ENCODE results near the gene PPP1R1B. TPM values are rescaled to one million over a fixed set of nuclear protein-coding genes. Genes with fewer than 3 reads are reported as not detected.

The PPP1R1B gene
- total and polyA plus RNA-seq, 2 donors (not counting 1 experiment from before 2014, with no cell fraction given), result not detected

DNA sequence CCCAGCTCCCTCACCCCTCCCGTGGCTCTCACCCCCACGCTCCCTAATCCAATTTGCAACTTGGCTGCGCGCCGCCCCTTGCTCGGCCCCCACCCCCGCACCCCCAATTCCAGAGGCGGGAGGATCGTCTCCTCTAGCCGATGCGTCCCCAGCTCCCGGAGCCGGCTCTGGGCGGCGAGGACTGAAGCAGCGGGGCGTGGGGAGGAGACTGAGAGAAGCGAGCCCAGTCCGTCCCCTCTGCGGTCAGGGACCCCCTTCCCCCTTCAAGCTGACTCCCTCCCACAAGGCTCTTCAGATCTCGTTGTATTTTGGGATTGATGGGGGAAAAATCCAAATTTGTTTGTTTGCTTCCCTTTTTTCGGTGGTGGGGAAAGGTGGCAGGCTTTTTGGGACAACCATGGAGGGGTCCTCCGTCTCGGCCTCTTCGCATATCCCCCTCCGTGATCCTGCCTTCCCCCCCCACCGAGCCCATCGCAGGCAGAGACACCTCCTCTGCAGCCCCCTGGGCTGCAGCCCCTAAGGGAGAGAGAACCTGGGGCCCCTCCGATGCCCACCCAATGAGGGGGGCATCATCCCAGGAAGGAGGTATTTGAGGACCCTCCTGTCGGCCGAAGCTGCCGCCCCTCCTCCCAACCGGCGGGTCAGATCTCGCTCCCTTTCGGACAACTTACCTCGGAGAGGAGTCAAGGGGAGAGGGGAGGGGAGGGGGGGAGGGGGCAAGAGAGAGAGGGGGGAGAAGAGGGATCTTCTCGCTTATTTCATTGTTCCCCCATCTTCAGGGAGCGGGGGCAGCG lies 19.5 kb upstream of the PPP1R1B start:
- peak overlapping the region; percentile 32 for H3K4me3 Mint-ChIP-seq
- intact Hi-C loops (cut with micrococcal nuclease), result no loop called here

DNA sequence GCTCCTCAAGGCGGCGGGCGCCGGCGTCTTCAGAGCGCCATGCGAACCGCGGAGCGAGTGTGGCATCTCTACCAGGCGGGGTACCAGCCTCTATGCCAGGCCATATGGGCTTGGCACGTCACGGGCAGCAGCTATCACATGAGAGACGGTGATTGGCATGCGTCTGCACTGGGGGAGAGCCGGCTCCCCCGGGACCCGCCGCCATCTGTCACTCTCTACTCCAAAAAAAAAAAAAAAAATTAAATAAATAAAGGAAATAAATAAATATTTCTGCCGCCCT lies 19.0 kb upstream of the PPP1R1B start, which contains the start of gene NEUROD2:
Gene NEUROD2 (minus strand): TSS at position 70 of the 280 bp plus-strand sequence. CDS start 1,321 bp downstream, outside the sequence.
- Mint-ChIP-seq H3K9me3 (ENCODE audit: insufficient read depth) (no peaks in the 10 kb centered on the region), H3K27me3 (peaks cover 47% of the 10 kb centered on the region), H3K27ac (peak within 1 kb of the TSS; percentile 7), H3K4me3 (peak within 1 kb of the TSS; percentile 45), H3K4me1 (peaks cover 32% of the 10 kb centered on the region)
- no peak for TF ChIP-seq EZH2 (IDR thresholded peaks at IDR 0.05; ENCODE audit: borderline replicate concordance, insufficient read depth, low read depth, low read length, poor library complexity, severe bottlenecking)
- TF ChIP-seq, protein P1, sequence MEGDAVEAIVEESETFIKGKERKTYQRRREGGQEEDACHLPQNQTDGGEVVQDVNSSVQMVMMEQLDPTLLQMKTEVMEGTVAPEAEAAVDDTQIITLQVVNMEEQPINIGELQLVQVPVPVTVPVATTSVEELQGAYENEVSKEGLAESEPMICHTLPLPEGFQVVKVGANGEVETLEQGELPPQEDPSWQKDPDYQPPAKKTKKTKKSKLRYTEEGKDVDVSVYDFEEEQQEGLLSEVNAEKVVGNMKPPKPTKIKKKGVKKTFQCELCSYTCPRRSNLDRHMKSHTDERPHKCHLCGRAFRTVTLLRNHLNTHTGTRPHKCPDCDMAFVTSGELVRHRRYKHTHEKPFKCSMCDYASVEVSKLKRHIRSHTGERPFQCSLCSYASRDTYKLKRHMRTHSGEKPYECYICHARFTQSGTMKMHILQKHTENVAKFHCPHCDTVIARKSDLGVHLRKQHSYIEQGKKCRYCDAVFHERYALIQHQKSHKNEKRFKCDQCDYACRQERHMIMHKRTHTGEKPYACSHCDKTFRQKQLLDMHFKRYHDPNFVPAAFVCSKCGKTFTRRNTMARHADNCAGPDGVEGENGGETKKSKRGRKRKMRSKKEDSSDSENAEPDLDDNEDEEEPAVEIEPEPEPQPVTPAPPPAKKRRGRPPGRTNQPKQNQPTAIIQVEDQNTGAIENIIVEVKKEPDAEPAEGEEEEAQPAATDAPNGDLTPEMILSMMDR (IDR thresholded peaks at IDR 0.05), result no peak
- intact Hi-C loops (cut with micrococcal nuclease), result no loop called here
- Histone ChIP-seq H4K20me1 (ENCODE audit: control insufficient read depth, insufficient read depth, low read length, poor library complexity, severe bottlenecking) (peaks cover 3% of the 10 kb centered on the region), H3K27me3 (replicated peaks in 1 of 4; ENCODE audit: control extremely low read depth in 1 of 4, control insufficient read depth in 3 of 4, insufficient read depth in 4 of 4, low read length in 3 of 4) (peaks cover 0 to 72% (median 51%) of the 10 kb centered on the region in 4 experiments), H3K36me3 (replicated peaks in 1 of 2; ENCODE audit: control extremely low read depth in 1 of 2, control insufficient read depth in 1 of 2, extremely low read depth in 1 of 2, insufficient read depth in 2 of 2, low read length in 1 of 2) (no peaks in the 10 kb centered on the region), H3K4me1 (ENCODE audit: control insufficient read depth in 2 of 2, insufficient read depth in 2 of 2, low read length in 2 of 2) (peaks cover 43 to 47% of the 10 kb centered on the region in 2 donors), H3K4me2 (replicated peaks; ENCODE audit: low read depth, low read length, poor library complexity, severe bottlenecking) (peak within 1 kb of the TSS; percentile 83), H2AFZ (ENCODE audit: insufficient read depth, low read depth, low read length, poor library complexity, severe bottlenecking) (no peak within 1 kb of the TSS), H3K27ac (ENCODE audit: low read length in 2 of 2) (no peak within 1 kb of the TSS), H3K9ac (ENCODE audit: low read length) (peak within 1 kb of the TSS; percentile 22), H3K79me2 (ENCODE audit: control insufficient read depth, insufficient read depth, low read length) (no peaks in the 10 kb centered on the region), H3K4me3 (ENCODE audit: control extremely low read depth in 1 of 5, extremely low read depth in 1 of 5, insufficient read depth in 1 of 5, low read depth in 2 of 5, low read length in 4 of 5) (peak within 1 kb of the TSS in 2 of 5 experiments; percentile 5 to 8), H3K9me3 (ENCODE audit: control extremely low read depth in 1 of 3, control insufficient read depth in 2 of 3, insufficient read depth in 1 of 3, low read length in 2 of 3) (peaks cover 0 to 43% (median 0%) of the 10 kb centered on the region in 3 donors)
- 8% methylated on average over 13 of the region's 20 CpGs for WGBS (ENCODE audit: insufficient coverage)
- DNase-seq, result peak; percentile 59
- ChIA-PET POLR2A (no interaction called here), CTCF (interaction anchor here (4.8 kb wide), 1 partner anchor 15 kb away, joined by 30 read pairs; no protein-coding TSS in a partner anchor)
- no peak for ATAC-seq (ENCODE audit: low read depth)

More for the DNA sequence above, 19.5 kb upstream of the PPP1R1B start:
- ATAC-seq (ENCODE audit: low read depth) (no peak), DNase-seq (peak; percentile 38)
- peaks cover 43 to 47% of the 10 kb centered on the region in 2 donors for H3K4me1 ChIP-seq (ENCODE audit: control insufficient read depth in 2 of 2, insufficient read depth in 2 of 2, low read length in 2 of 2)
- no peak overlapping the region for H3K27ac ChIP-seq (ENCODE audit: low read length in 2 of 2)
- WGBS (ENCODE audit: insufficient coverage), result 8% methylated on average over 7 of the region's 40 CpGs
- H2AFZ ChIP-seq (ENCODE audit: insufficient read depth, low read depth, low read length, poor library complexity, severe bottlenecking), result no peak overlapping the region
- no peaks in the 10 kb centered on the region for H3K79me2 ChIP-seq (ENCODE audit: control insufficient read depth, insufficient read depth, low read length)
- H3K4me2 ChIP-seq (replicated peaks; ENCODE audit: low read depth, low read length, poor library complexity, severe bottlenecking), result peak overlapping the region; percentile 83
- POLR2A ChIA-PET, result interaction anchor here (0.5 kb wide), 1 partner anchor 13 kb away, joined by 3 read pairs; no protein-coding TSS in a partner anchor
- Mint-ChIP-seq H3K9me3 (ENCODE audit: insufficient read depth) (no peaks in the 10 kb centered on the region), H3K27ac (no peak overlapping the region), H3K4me1 (peaks cover 32% of the 10 kb centered on the region), H3K27me3 (peaks cover 51% of the 10 kb centered on the region)
- peaks cover 3% of the 10 kb centered on the region for H4K20me1 ChIP-seq (ENCODE audit: control insufficient read depth, insufficient read depth, low read length, poor library complexity, severe bottlenecking)
- peak; percentile 84 for TF ChIP-seq EZH2 (IDR thresholded peaks at IDR 0.05; ENCODE audit: borderline replicate concordance, insufficient read depth, low read depth, low read length, poor library complexity, severe bottlenecking)
- TF ChIP-seq, protein P1 (IDR thresholded peaks at IDR 0.05), result no peak
- H3K27me3 ChIP-seq (replicated peaks in 1 of 4; ENCODE audit: control extremely low read depth in 1 of 4, control insufficient read depth in 3 of 4, insufficient read depth in 4 of 4, low read length in 3 of 4), result peaks cover 0 to 72% (median 56%) of the 10 kb centered on the region in 4 experiments
- peaks cover 0 to 39% (median 0%) of the 10 kb centered on the region in 3 donors for H3K9me3 ChIP-seq (ENCODE audit: control extremely low read depth in 1 of 3, control insufficient read depth in 2 of 3, insufficient read depth in 1 of 3, low read length in 2 of 3)
- peak overlapping the region in 1 of 5 experiments; percentile 5 for H3K4me3 ChIP-seq (ENCODE audit: control extremely low read depth in 1 of 5, extremely low read depth in 1 of 5, insufficient read depth in 1 of 5, low read depth in 2 of 5, low read length in 4 of 5)
- H3K36me3 ChIP-seq (replicated peaks in 1 of 2; ENCODE audit: control extremely low read depth in 1 of 2, control insufficient read depth in 1 of 2, extremely low read depth in 1 of 2, insufficient read depth in 2 of 2, low read length in 1 of 2), result no peaks in the 10 kb centered on the region
- CTCF ChIA-PET, result interaction anchor here (4.8 kb wide), 1 partner anchor 15 kb away, joined by 30 read pairs; no protein-coding TSS in a partner anchor
- H3K9ac ChIP-seq (ENCODE audit: low read length), result peak overlapping the region; percentile 22

Measured in B cell (primary cell).